Keratinocyte (primary cell): Measurements from ENCODE around the gene CAMKK2.

Experiments
- CTCF ChIP-seq, 3 experiments: IDR thresholded peaks in 1 of 3; conservative IDR thresholded peaks in 1 of 3; optimal IDR thresholded peaks in 1 of 3; 2 replicates in 2 of 3; 3 replicates in 1 of 3; pipeline versions ENCODE3 to v1.5.1; 2011; ENCODE audit warnings: low read length in 3 of 3, mild to moderate bottlenecking in 3 of 3, moderate library complexity in 2 of 3, control low read depth in 1 of 3, inconsistent platforms in 1 of 3; ENCODE audit not compliant: insufficient read depth in 2 of 3; ENCODE audit errors: extremely low read depth in 1 of 3
- EZH2 ChIP-seq: IDR thresholded peaks from one replicate; pipeline ENCODE4 v1.6.1; 2012; ENCODE audit warnings: inconsistent platforms, mild to moderate bottlenecking, low read length, moderate library complexity

- TF ChIP-seq CTCF (optimal IDR thresholded peaks at IDR 0.05 in 1 of 3, IDR thresholded peaks at IDR 0.05 in 1 of 3, conservative IDR thresholded peaks at IDR 0.05 in 1 of 3; ENCODE audit: extremely low read depth in 1 of 3, insufficient read depth in 2 of 3, low read length in 3 of 3) (no peak), EZH2 (no peak)
These were observed 37.4 kb downstream of the CAMKK2 start for GRCh38 chr12:121259074-121259473.
